CD8-positive, alpha-beta memory T cell (primary cell): ENCODE data around the gene RGS6. TPM values are rescaled to one million over a fixed set of nuclear protein-coding genes. Genes with fewer than 3 reads are reported as not detected.

ENCODE experiments used
- CTCF ChIA-PET: fragments of 350-600 bp; sonication (Branson Sonifier 250); formaldehyde crosslinking; loops from one replicate; lab custom pipeline; 2021; ENCODE audit warnings: antibody characterized with exemption; lab: Charles Lee
- POLR2A ChIA-PET: fragments of 350-600 bp; sonication (Branson Sonifier 250); formaldehyde crosslinking; loops from one replicate; lab custom pipeline; 2021; ENCODE audit warnings: antibody characterized with exemption; lab: Charles Lee
- DNase-seq, 5 donors: peaks; one replicate each; pipeline versions ENCODE4 v3.0.0 to v3.0.0-alpha.2; 2020 to 2022; ENCODE audit warnings: mixed read lengths in 1 of 5
- H3K27ac ChIP-seq: one replicate; pipeline ENCODE4 v1.7.0; 2013; ENCODE audit warnings: low read depth, mild to moderate bottlenecking, low read length, moderate library complexity
- H3K27me3 ChIP-seq: 2 replicates; pipeline ENCODE4 v1.7.0; 2013; ENCODE audit warnings: low read length, mild to moderate bottlenecking; ENCODE audit not compliant: insufficient read depth, poor library complexity, severe bottlenecking
- H3K36me3 ChIP-seq: 2 replicates; pipeline ENCODE4 v1.7.0; 2013; ENCODE audit warnings: mild to moderate bottlenecking, low read length, moderate library complexity; ENCODE audit not compliant: insufficient read depth
- H3K4me1 ChIP-seq: 2 replicates; pipeline ENCODE4 v1.7.0; 2013; ENCODE audit warnings: mild to moderate bottlenecking, low read length, moderate library complexity; ENCODE audit not compliant: insufficient read depth
- H3K4me3 ChIP-seq: 2 replicates; pipeline ENCODE4 v1.7.0; 2013; ENCODE audit warnings: mild to moderate bottlenecking, low read length
- H3K9me3 ChIP-seq: 2 replicates; pipeline ENCODE4 v1.7.0; 2013; ENCODE audit warnings: mild to moderate bottlenecking, low read length
- H3K27ac Mint-ChIP-seq, 8 donors: one replicate each; pipeline ENCODE4 v1.8.0; 2020 to 2021; ENCODE audit warnings: mixed read lengths in 8 of 8, mild to moderate bottlenecking in 6 of 8, inconsistent platforms in 3 of 8, moderate library complexity in 3 of 8
- H3K27me3 Mint-ChIP-seq, 2 donors: one replicate each; pipeline ENCODE4 v1.8.0; 2020 to 2021; ENCODE audit warnings: mixed read lengths in 2 of 2, mild to moderate bottlenecking in 1 of 2, moderate library complexity in 1 of 2
- H3K36me3 Mint-ChIP-seq, 3 donors: one replicate each; pipeline ENCODE4 v1.8.0; 2020 to 2021; ENCODE audit warnings: mixed read lengths in 3 of 3, inconsistent platforms in 1 of 3, mild to moderate bottlenecking in 1 of 3
- H3K4me1 Mint-ChIP-seq, 3 donors: one replicate each; pipeline ENCODE4 v1.8.0; 2020 to 2021; ENCODE audit warnings: mixed read lengths in 3 of 3, inconsistent platforms in 1 of 3, mild to moderate bottlenecking in 1 of 3
- H3K4me3 Mint-ChIP-seq, 7 donors: one replicate each; pipeline ENCODE4 v1.8.0; 2020 to 2021; ENCODE audit warnings: mixed read lengths in 7 of 7, mild to moderate bottlenecking in 6 of 7, moderate library complexity in 4 of 7, inconsistent platforms in 2 of 7
- H3K9me3 Mint-ChIP-seq, 5 donors: one replicate each; pipeline ENCODE4 v1.8.0; 2020 to 2022; ENCODE audit warnings: mixed read lengths in 5 of 5, mild to moderate bottlenecking in 3 of 5, moderate library complexity in 2 of 5, inconsistent platforms in 1 of 5
- polyA plus RNA-seq: library from polyadenylated mRNA; unstranded; fragments of 300-500 nt; fragmentation: Illumina TruSeq; gene quantifications from one replicate; pipeline ENCODE4 v1.2.3, GENCODE V29; 2021
- total RNA-seq, 2 experiments: library from RNA; stranded (reverse); gene quantifications; one replicate each; pipeline ENCODE4 v1.2.3, GENCODE V29; 2021

Gene RGS6
- total and polyA plus RNA-seq, 3 experiments from 2014 or later: 0.60 to 0.88 TPM; not detected in 1

DNA sequence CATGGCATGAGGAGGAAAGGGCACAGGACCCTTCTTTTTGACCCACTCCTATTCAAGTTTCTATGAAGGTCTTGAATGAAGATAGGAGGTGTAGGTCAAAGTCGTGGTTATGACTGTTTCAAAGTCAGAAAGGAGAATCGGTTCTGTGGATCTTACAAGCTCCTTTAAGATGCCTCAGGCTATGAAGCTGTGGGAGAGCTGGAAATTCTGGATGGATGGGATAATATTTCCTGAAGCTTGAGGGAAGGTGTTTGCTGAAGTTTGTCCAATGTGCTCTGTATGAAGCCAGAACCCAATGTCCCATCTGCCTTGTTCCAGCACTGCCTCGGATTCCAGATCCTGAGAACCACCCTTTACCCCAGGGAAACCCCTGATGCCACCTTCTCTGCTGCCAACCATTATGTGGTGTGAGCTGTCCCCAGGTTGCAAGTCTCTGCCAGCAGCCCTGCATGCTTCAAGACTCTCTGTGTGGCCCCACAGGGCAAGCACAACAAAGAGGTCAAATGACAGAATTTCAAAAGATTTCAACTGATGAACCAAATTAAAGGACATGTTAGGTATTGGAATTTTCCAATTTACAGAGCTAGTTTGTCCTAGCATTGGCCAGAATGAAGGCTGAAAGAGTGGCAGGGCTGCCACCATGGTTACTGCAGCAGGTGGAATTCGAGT lies 472.0 kb downstream of the RGS6 start:
- H3K4me3 ChIP-seq: no peak overlapping the region
- no peaks in the 10 kb centered on the region for H3K9me3 ChIP-seq
- Mint-ChIP-seq H3K27me3 (peaks cover 18 to 56% of the 10 kb centered on the region in 2 donors), H3K27ac (no peak overlapping the region), H3K9me3 (peaks cover 2 to 8% (median 4%) of the 10 kb centered on the region in 5 donors), H3K4me3 (no peak overlapping the region), H3K4me1 (peaks cover 10 to 21% (median 10%) of the 10 kb centered on the region in 3 donors), H3K36me3 (peaks cover 0 to 2% (median 0%) of the 10 kb centered on the region in 3 donors)
- H3K27ac ChIP-seq: no peak overlapping the region
- no peaks in the 10 kb centered on the region for H3K36me3 ChIP-seq
- H3K27me3 ChIP-seq: no peaks in the 10 kb centered on the region
- CTCF ChIA-PET: interaction anchor here (2.9 kb wide), 1 partner anchor 16 kb away, joined by 7 read pairs; no protein-coding TSS in a partner anchor
- POLR2A ChIA-PET: no interaction called here
- peaks cover 10% of the 10 kb centered on the region for H3K4me1 ChIP-seq
- DNase-seq: no peak

DNA sequence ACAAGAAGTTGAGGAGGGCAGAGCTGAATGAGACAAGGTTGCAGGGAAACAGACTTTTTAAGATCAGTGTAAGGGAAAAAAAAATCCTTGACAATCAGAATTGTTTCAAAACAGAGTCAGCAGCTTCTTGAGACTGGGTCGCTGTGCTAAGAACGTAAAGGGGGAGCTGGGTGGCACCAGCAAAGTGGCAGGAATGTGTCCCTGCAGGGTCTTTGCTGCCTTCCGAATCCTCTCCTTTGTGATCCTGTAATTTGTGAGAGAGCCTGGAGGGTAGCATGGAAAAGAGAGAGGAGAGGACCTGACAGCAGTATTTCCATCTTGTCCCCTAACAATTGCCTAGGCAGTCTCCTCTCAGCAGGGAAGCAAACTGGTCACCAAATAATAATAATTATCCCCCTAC lies 472.8 kb downstream of the RGS6 start:
- no peaks in the 10 kb centered on the region for H3K27me3 ChIP-seq
- Mint-ChIP-seq H3K4me3 (no peak overlapping the region), H3K27me3 (peaks cover 18 to 51% of the 10 kb centered on the region in 2 donors), H3K4me1 (peaks cover 10 to 21% (median 10%) of the 10 kb centered on the region in 3 donors), H3K9me3 (peaks cover 2 to 8% (median 4%) of the 10 kb centered on the region in 5 donors), H3K27ac (no peak overlapping the region), H3K36me3 (peaks cover 0 to 2% (median 0%) of the 10 kb centered on the region in 3 donors)
- no peak overlapping the region for H3K27ac ChIP-seq
- no peak for DNase-seq
- H3K4me1 ChIP-seq: peaks cover 10% of the 10 kb centered on the region
- POLR2A ChIA-PET: no interaction called here
- no peaks in the 10 kb centered on the region for H3K9me3 ChIP-seq
- H3K36me3 ChIP-seq: no peaks in the 10 kb centered on the region
- CTCF ChIA-PET: interaction anchor here (2.9 kb wide), 1 partner anchor 15 kb away, joined by 7 read pairs; no protein-coding TSS in a partner anchor
- no peak overlapping the region for H3K4me3 ChIP-seq

DNA sequence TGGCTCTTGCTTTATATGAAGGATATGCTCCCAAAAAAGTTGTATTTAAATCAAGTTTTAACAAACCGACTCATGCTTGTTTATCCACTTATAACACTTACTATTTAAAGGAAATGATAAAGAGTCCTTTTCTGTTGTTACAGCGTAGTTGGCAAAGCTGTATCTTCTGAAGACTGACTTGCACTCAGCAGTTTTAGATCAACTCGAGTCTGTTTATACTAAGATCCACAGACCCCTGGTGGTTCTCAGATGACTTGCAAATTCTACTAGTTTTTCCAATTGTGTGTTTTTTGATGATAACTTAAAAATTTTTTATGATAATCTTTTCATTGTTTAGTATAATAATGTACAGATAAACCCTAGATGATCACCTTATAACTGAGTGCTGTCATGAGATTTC lies 475.8 kb downstream of the RGS6 start:
- Mint-ChIP-seq H3K27me3 (peaks cover 16 to 26% of the 10 kb centered on the region in 2 donors), H3K36me3 (peaks cover 0 to 2% (median 0%) of the 10 kb centered on the region in 3 donors), H3K4me3 (no peak overlapping the region), H3K9me3 (peaks cover 2 to 8% (median 4%) of the 10 kb centered on the region in 5 donors), H3K4me1 (peaks cover 0 to 3% (median 0%) of the 10 kb centered on the region in 3 donors), H3K27ac (no peak overlapping the region)
- no peaks in the 10 kb centered on the region for H3K27me3 ChIP-seq
- no peaks in the 10 kb centered on the region for H3K9me3 ChIP-seq
- no peaks in the 10 kb centered on the region for H3K4me1 ChIP-seq
- CTCF ChIA-PET: no interaction called here
- no peaks in the 10 kb centered on the region for H3K36me3 ChIP-seq
- DNase-seq: no peak
- H3K27ac ChIP-seq: no peak overlapping the region
- POLR2A ChIA-PET: no interaction called here
- no peak overlapping the region for H3K4me3 ChIP-seq

DNA sequence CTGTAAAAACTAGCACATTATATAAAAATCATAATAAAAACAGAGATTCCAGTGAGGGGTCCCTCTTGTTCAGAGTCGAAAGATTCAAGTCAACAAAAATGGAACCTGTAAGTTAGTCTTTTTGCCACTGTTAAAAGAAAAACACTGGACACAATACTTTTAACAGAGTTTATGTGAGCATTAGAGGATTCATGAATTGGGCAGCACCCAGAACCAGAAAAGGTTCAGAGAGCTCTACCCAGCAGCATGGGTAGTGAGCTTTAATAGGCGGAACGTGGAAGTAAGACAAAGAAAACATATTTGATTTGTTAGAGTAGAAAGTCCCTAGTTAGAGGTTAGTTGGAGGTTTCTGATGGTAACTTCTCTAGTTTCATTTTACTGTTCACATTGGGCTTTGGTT lies 476.8 kb downstream of the RGS6 start:
- H3K9me3 Mint-ChIP-seq: peaks cover 2 to 8% (median 4%) of the 10 kb centered on the region in 5 donors
- H3K36me3 Mint-ChIP-seq: peaks cover 0 to 2% (median 0%) of the 10 kb centered on the region in 3 donors
- H3K36me3 ChIP-seq: no peaks in the 10 kb centered on the region
- ChIA-PET CTCF (no interaction called here), POLR2A (no interaction called here)
- H3K27me3 ChIP-seq: no peaks in the 10 kb centered on the region
- no peak overlapping the region for H3K4me3 ChIP-seq
- no peak overlapping the region for H3K4me3 Mint-ChIP-seq
- H3K9me3 ChIP-seq: no peaks in the 10 kb centered on the region
- H3K27ac ChIP-seq: no peak overlapping the region
- H3K27me3 Mint-ChIP-seq: peaks cover 14 to 18% of the 10 kb centered on the region in 2 donors
- no peak for DNase-seq
- no peaks in the 10 kb centered on the region for H3K4me1 ChIP-seq
- H3K27ac Mint-ChIP-seq: no peak overlapping the region
- H3K4me1 Mint-ChIP-seq: no peaks in the 10 kb centered on the region

DNA sequence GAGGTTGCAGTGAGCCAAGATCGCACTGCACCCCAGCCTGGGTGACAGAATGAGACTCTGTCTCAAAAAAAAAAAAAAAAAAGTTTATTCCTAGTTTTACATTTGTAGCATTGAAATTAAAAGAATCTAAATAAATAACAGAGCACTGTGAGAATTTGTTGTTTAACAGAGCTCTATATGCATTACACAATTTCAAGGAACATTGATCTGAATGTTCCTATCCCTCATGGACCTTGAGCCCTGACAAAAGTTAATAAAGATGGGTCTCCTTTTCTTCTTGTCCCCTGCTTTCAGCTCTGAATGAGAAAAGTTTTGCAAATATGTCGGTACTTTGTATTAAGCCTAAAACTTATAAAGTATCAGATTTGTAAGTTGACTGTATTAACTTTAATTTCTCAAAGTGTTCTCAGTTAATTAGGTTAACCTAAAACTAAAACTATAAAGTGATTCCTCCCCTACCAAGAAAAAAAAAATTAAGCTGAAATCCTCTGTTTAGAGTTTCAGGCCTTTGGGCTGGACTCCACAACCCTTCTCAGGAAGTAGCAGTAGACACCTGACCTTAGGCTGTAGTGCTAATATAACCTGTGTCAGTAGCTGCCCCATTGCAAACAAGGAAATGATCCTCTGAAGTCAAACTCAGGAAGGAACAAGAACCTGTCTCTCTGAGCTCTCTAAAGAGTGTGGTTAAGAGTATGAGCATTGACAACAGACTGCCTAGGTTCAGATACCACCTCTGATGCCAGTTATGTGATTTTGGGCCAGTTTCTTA lies 484.0 kb downstream of the RGS6 start:
- H3K27me3 Mint-ChIP-seq: peaks cover 21 to 25% of the 10 kb centered on the region in 2 donors
- Histone ChIP-seq H3K4me1 (no peaks in the 10 kb centered on the region), H3K9me3 (no peaks in the 10 kb centered on the region), H3K27ac (no peak overlapping the region), H3K27me3 (no peaks in the 10 kb centered on the region), H3K4me3 (no peak overlapping the region), H3K36me3 (no peaks in the 10 kb centered on the region)
- POLR2A ChIA-PET: no interaction called here
- CTCF ChIA-PET: no interaction called here
- H3K36me3 Mint-ChIP-seq: no peaks in the 10 kb centered on the region
- H3K4me1 Mint-ChIP-seq: peaks cover 0 to 7% (median 5%) of the 10 kb centered on the region in 3 donors
- H3K9me3 Mint-ChIP-seq: peaks cover 0 to 8% (median 4%) of the 10 kb centered on the region in 5 donors
- no peak for DNase-seq
- no peak overlapping the region for H3K27ac Mint-ChIP-seq
- H3K4me3 Mint-ChIP-seq: no peak overlapping the region

DNA sequence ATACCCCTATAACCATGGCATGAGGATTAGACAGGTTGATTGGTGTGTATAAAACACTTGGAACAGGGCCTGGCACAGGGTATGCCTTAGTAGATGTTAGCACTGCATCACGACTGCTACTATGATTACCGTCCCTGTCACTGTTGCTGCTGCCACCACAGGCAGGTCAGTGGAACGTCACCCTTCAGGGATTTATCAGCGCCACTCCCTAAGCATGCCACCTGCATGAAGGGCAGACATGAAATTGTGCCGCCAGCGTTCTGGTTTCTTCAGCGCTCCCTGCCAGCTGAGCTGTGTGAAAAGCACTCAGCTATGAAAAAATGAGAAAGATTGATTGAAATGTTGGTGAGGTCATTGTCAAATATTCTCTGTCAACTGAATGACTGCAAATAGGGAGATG lies 484.7 kb downstream of the RGS6 start:
- no peaks in the 10 kb centered on the region for H3K36me3 Mint-ChIP-seq
- Histone ChIP-seq H3K27me3 (no peaks in the 10 kb centered on the region), H3K4me1 (no peaks in the 10 kb centered on the region), H3K36me3 (no peaks in the 10 kb centered on the region), H3K9me3 (no peaks in the 10 kb centered on the region), H3K27ac (no peak overlapping the region), H3K4me3 (no peak overlapping the region)
- H3K27me3 Mint-ChIP-seq: peaks cover 24 to 27% of the 10 kb centered on the region in 2 donors
- no peak overlapping the region for H3K27ac Mint-ChIP-seq
- CTCF ChIA-PET: no interaction called here
- H3K9me3 Mint-ChIP-seq: peaks cover 0 to 8% (median 4%) of the 10 kb centered on the region in 5 donors
- peaks cover 0 to 7% (median 5%) of the 10 kb centered on the region in 3 donors for H3K4me1 Mint-ChIP-seq
- POLR2A ChIA-PET: no interaction called here
- DNase-seq: no peak
- H3K4me3 Mint-ChIP-seq: no peak overlapping the region

DNA sequence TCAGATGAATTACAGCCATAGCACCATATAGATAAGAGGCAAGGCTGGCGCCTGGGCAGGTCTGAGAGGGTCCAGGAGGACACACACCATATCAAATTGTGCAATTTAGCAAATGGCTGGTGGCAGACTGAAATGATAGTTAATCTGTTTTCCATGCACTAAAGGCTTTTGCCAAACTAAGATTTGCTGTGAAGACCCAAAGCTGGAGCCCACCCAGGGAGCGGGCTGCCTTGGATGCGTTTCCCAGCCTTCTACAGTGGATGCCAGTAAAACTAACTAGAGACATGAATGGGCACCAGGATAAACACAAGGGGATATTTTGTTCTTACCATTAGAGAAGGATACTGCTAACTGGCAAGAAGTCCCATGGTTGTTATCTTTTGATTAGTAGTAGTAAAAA lies 486.6 kb downstream of the RGS6 start:
- H3K9me3 Mint-ChIP-seq: peaks cover 0 to 12% (median 5%) of the 10 kb centered on the region in 5 donors
- H3K27ac Mint-ChIP-seq: no peak overlapping the region
- Histone ChIP-seq H3K27me3 (no peaks in the 10 kb centered on the region), H3K4me3 (no peak overlapping the region), H3K4me1 (no peaks in the 10 kb centered on the region), H3K27ac (no peak overlapping the region), H3K9me3 (no peaks in the 10 kb centered on the region), H3K36me3 (no peaks in the 10 kb centered on the region)
- no peak overlapping the region for H3K4me3 Mint-ChIP-seq
- H3K36me3 Mint-ChIP-seq: peaks cover 0 to 4% (median 0%) of the 10 kb centered on the region in 3 donors
- no peak for DNase-seq
- peaks cover 25 to 38% of the 10 kb centered on the region in 2 donors for H3K27me3 Mint-ChIP-seq
- ChIA-PET POLR2A (no interaction called here), CTCF (interaction anchor here (2.2 kb wide), 1 partner anchor 15 kb away, joined by 7 read pairs; no protein-coding TSS in a partner anchor)
- H3K4me1 Mint-ChIP-seq: peaks cover 0 to 7% (median 5%) of the 10 kb centered on the region in 3 donors
